ENCODE measurements around the gene ASMT.
"Not testable (repeated sequence)": the region's sequence is repeated elsewhere in the genome, so short reads cannot be mapped to it uniquely, and the experiment has no call there.

ASMT gene

GRCh38 chrX:1597345-1598020, 17.4 kb upstream of the ASMT start:
- no peak for DNase-seq (ENCODE audit: extremely low read depth in 1 of 2, low read depth in 1 of 2)

DNA sequence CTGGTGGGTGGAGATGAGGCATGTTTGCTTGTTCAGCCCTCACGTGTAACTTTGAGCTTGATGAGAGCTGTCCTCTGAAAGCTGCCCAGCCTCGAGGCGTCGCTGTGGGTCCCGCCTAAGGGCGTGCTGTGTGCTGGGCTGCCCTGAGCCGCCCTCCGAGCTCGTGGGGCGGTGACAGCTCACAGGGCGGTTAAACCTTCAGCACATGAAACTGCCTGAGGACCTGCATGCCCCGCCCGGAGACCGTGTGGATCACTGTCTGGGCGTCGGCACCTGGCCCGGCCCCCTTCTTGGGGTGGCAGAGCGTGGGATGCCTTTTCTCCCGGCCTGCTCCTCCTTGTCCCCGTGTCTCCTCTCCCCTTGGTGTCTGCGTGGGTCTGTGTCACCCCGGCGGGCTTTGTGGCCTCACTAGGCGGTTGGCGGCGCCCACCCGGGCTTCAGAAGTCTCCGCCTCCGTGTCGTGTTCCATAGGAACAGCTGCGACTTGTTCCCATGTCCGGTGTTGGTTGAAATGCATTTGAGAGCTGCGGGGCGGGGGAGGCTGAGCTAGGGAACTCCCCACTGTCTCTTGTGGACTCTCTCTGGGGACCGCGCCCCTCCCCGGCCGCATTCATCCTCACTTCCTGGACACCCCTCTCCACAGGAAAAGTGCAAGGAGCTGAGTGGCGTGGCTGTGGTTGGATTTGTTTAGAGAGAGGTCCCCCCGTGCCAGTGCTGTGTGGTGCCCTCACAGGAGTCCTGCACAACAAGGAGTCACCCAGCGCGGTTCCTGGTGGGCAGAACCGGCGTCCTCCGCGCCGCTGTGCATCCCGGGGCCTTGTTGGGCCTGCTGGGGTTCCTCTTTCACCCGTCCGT, 16.6 kb upstream of the ASMT start:
- DNase-seq (ENCODE audit: extremely low read depth in 1 of 2, low read depth in 1 of 2), result no peak

- DNase-seq (ENCODE audit: extremely low read depth in 1 of 2, low read depth in 1 of 2), result no peak
These were observed 15.7 kb upstream of the ASMT start for GRCh38 chrX:1598876-1599790.

DNA sequence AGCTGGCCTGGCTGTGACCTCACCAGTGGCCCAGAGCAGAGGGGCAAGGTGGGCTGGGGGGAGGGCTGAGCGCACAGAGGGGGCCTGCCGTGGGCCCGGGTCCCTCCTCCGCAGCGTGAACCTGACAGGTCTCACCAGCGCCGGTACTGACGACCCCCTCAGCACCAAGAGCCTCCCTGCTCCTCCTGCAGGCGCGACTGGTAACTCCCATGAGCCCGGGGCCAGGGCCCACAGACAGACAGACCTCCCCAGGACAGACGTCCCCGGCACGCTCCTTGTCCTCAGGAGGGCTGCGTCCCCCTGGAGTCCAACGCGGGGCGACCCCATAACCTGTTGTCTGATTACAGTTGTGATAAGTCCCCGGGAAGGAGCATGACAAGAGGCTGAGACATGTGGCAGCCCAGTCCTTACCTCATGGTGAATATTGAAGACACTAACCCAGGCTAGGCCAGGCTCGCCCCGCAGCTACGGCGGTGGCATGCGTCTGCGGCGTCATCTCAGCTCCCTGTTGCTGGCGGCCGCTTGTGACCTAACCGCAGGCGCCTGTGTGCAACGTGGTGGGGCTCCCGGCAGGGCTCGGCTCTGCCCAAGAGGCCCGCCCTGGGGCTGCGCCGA, 15.0 kb upstream of the ASMT start:
- no peak for DNase-seq (ENCODE audit: extremely low read depth in 1 of 2, low read depth in 1 of 2)

DNA sequence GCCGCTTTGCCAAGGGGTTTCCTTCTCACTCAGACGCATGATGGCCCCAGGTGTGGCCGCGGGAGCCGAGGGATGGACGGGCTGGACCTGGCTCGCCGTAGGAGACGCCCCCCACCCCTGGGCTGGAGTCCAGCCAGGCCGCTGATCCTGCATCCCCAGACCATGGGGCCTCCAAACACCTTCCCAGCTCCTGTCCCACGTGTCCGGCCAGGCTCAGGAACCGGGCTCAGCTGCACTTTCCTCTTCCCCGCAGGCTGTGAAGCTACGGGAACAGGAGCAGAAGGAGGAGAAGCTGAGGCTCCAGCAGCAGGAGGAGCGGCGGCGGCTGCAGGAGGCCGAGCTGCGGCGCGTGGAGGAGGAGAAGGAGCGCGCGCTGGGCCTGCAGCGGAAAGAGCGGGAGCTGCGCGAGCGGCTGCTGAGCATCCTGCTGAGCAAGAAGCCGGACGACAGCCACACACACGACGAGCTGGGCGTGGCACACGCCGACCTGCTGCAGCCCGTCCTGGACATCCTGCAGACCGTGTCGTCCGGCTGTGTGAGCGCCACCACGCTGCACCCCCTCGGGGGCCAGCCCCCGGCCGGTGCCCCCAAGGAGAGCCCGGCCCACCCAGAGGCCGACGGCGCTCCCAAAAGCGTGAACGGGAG, 14.3 kb upstream of the ASMT start:
- no peak for DNase-seq (ENCODE audit: extremely low read depth in 1 of 2, low read depth in 1 of 2)

GRCh38 chrX:1601051-1601767, 13.7 kb upstream of the ASMT start:
- DNase-seq (ENCODE audit: extremely low read depth in 1 of 2, low read depth in 1 of 2), result no peak

DNA sequence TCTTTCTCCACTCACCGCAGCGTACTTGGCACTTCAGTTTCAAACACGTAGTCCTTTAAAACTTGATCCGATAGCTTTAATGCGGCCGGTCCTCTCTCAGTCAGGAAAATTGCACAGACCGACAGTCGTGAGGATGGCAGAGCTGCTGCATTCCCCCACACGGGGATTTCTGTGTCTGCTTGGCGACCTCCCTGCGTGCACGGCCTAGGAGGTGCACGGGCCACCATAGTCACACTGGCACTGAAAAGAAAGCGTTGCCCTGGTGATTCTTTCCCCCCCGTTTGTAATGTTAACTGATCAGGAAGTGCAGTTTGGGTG, 13.1 kb upstream of the ASMT start:
- DNase-seq (ENCODE audit: extremely low read depth in 1 of 2, low read depth in 1 of 2), result no peak

DNA sequence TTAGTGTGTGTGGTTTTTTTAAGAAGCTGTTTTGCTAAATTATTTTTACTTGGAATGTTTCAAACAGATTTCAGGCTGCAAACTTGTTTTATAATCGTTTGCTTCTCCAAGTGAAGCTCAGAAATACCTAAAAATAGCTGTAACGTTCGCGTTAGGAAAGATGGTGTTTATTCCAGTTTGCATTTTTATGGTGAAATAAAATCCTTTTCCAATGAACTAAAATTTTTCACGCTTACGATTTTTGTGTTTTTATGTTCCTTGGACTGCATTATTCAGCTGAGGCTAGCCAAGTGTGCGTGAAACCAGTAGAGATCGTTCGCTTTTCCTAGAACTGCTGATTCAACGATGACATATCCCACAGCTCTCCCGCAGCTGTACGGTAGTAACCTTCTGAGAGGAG, 12.6 kb upstream of the ASMT start:
- DNase-seq (ENCODE audit: extremely low read depth in 1 of 2, low read depth in 1 of 2), result no peak

DNA sequence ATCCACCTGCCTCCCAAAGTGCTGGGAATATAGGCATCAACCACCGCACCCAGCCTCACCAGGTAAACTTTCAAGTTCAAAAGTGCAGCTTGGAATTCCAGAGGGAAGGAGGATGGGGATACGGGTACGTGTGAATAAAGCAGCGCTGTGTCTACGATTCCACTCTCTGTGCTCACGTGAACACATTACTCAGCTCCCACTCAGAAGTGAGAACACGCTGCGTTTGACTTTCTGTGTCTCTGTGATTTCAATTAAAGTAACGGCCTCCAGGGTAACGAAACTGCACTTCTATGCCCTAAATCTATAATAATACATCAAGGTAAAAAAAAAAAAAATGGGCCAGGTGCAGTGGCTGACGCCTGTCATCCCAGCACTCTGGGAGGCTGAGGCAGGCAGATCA, 8.4 kb upstream of the ASMT start:
- DNase-seq (ENCODE audit: extremely low read depth in 1 of 2, low read depth in 1 of 2), result no peak

DNA sequence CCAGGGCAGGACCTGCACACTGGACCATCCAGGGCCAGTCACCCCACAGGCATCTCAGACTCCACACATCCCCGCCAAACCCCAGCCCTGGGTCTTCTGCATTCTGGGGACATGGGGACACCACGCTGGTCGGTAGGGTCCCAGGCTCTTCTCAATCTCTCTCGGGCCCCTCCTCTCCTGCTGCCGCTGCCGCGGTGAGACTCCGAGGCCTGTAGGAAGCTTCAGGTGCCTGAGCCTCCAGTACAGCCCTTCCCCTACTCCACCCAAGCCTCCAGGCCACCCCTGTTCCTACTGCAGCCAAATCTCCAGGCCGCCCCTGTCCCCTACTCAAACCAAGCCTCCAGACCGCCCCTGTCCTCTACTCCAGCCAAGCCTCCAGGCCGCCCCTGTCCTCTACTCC, 5.5 kb upstream of the ASMT start:
- DNase-seq (ENCODE audit: extremely low read depth in 1 of 2, low read depth in 1 of 2), result no peak

DNA sequence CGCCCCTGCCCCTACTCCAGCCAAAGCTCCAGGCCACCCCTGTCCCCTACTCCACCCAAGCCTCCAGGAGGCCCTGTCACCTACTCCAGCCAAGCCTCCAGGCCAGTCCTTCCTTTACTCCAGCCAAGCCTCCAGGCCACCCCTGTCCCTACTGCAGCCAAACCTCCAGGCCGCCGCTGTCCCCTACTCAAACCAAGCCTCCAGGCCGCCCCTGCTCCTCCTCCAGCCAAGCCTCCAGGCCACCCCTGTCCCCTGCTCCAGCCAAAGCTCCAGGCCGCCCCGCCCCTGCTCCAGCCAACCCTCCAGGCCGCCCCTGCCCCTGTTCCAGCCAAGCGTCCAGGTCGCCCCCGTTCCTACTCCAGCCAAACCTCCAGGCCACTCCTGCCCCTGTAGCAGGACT, 5.1 kb upstream of the ASMT start:
- DNase-seq (ENCODE audit: extremely low read depth in 1 of 2, low read depth in 1 of 2), result no peak

- DNase-seq (ENCODE audit: extremely low read depth in 1 of 2, low read depth in 1 of 2), result no peak
These were observed 4.7 kb upstream of the ASMT start for GRCh38 chrX:1610166-1610565.

- no peak for DNase-seq (ENCODE audit: extremely low read depth in 1 of 2, low read depth in 1 of 2)
These were observed 4.1 kb upstream of the ASMT start for GRCh38 chrX:1610736-1611135.

DNA sequence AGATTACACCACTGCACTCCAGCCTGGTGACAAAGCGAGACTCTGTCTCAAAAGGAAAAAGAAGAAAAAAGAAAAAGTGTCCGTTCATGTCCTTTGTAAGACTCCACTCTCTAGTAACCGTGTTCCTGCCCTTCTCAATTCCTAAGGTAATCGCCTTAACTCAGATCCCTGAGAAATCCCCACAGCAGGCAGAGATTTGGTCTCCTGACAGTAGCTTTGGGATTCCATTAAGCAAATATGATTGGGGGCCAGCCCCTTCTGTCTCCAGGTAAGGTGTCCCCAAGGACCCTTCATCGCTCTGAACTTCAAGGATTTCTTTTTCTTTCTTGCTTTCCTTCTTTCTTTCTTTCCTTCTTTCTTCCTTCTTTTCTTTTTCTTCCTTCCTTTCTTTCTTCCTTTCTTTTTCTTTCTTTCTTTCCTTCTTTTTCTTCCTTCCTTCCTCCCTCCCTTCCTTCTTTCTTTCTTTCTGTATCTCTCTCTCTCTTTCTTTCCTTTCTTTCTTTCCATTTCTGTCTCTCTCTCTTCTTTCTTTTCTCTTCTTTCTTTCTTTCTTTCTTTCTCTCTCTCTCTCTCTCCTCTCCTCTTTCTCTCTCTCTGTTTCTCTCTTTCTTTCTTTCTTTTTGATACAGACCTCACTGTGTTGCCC, 2.1 kb upstream of the ASMT start:
- no peak for DNase-seq (ENCODE audit: extremely low read depth in 1 of 2, low read depth in 1 of 2)

- DNase-seq (ENCODE audit: extremely low read depth in 1 of 2, low read depth in 1 of 2), result no peak
These were observed 3.8 kb downstream of the ASMT start for GRCh38 chrX:1618689-1619088.

DNA sequence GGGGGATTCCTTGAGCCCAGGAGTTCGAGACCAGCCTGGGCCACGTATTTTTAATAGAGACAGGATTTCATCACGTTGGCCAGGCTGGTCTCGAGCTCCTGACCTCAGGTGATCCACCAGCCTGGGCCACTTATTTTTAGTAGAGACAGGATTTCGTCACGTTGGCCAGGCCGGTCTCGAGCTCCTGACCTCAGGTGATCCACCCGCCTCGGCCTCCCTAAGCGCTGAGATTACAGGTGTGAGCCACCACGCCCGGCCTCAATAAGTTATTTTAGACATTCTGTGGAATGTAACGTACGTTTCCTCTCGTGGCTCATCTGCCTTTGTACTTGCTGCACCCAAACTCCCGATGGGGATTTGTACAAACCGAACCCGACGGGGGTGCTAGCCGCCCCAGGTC, 8.8 kb downstream of the ASMT start:
- DNase-seq (ENCODE audit: extremely low read depth in 1 of 2, low read depth in 1 of 2), result no peak

DNA sequence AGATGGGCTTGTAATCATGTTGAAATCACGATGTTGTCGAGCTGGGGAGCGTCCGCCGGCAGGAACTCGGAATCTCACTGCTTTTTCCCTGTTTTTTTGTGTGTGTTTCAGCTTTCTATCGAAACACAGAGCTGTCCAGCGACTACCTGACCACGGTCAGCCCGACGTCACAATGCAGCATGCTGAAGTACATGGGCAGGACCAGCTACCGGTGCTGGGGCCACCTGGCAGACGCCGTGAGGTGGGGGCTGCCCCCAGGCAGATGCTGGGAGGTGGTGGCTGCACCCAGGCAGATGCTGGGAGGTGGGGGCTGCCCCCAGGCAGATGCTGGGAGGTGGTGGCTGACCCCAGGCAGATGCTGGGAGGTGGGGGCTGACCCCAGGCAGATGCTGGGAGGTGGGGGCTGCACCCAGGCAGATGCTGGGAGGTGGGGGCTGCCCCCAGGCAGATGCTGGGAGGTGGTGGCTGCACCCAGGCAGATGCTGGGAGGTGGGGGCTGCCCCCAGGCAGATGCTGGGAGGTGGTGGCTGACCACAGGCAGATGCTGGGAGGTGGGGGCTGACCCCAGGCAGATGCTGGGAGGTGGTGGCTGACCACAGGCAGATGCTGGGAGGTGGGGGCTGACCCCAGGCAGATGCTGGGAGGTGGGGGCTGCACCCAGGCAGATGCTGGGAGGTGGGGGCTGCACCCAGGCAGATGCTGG, 9.4 kb downstream of the ASMT start:
- DNase-seq (ENCODE audit: extremely low read depth in 1 of 2, low read depth in 1 of 2), result not testable (repeated sequence)

GRCh38 chrX:1624861-1625215, 10.0 kb downstream of the ASMT start:
- DNase-seq (ENCODE audit: extremely low read depth in 1 of 2, low read depth in 1 of 2), result not testable (repeated sequence)

DNA sequence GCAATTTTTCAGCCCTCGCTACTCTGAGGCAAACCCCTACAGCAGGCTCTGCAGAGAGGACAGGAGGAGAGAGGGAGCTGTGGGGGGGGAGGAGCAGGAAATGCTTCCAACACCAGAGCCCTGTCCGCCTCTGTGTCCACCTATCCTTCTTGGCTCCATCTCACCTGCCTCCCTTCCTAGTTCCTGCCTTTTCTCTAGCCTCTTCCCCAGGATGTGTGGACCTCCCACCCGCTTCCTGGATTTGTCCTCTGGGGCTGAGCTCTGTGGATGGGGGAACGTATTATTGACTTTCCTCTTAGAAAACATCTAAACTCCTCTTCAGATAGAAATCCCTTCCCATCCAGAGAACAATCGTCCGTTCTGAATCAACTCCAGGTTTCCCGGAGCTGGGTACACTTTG, 14.4 kb downstream of the ASMT start:
- DNase-seq (ENCODE audit: extremely low read depth in 1 of 2, low read depth in 1 of 2), result no peak

Measured in activated CD8-positive, alpha-beta memory T cell treated with anti-CD3 and anti-CD28 coated beads for 1 hour (primary cell).